NCI-H146 treated with DMSO at 0.1 percent for 48 hours (cell line): ENCODE measurements around the gene RTKN2.
"Not testable (repeated sequence)": the region's sequence is repeated elsewhere in the genome, so short reads cannot be mapped to it uniquely, and the experiment has no call there.

Experiments
- DNase-seq: peaks from one replicate; lab custom pipeline; 2025; ENCODE audit not compliant: unreplicated experiment; lab: John Stamatoyannopoulos, UW

RTKN2 gene

DNA sequence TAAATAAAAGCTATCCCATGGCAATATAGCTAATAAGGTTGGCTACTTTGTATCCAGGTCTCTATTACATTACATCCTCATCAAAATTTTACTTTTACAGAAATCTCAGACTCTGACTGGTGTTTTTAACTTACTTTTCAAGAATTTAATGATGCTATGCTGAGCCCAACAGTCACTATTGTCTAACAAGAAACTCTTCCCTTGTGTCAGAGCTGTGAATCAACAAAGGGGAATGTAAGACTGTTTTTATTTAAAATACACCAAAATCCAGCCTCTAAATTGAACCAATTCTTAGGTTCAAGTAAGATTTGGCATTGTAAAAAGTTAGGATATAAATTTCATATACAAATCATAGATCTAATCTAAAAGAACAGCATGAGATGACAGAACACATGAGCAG, 7.0 kb downstream of the RTKN2 start:
- DNase-seq: no peak

DNA sequence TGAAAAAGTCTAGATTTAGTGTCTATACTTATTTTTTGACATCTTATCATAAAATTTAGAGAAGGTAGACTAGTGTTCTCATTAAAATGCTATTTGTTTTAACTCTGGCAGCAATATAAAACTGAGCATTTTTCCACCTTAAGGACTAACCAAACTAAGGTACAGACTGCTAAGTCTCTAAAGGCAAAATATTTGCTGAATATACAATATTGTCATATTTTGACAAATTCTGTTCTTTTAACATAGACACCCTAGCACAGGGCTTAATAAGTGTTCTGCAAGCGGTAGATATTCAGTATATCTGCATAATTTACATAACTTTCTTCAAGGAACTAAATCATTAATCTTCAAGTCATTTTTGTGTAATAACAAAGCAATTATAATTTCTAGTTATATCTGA, 8.6 kb downstream of the RTKN2 start:
- DNase-seq: no peak

DNA sequence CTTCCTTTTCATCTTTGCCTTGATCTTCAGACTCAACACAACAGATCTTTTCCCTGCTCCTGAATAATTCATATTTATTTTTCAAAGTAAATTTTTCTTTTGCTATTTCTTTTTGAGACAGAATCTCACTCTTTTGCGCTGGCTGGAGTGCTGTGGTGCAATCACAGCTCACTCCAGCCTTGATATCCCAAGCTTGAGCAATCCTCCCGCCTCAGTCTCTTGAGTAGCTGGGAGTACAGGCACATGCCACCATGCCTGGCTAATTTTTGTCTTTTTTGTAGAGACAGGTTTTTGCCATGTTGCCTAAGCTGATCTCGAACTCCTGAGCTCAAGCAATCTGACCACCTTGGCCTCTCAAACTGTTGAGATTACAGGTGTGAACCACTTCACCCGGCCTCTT, 9.2 kb downstream of the RTKN2 start:
- no peak for DNase-seq

DNA sequence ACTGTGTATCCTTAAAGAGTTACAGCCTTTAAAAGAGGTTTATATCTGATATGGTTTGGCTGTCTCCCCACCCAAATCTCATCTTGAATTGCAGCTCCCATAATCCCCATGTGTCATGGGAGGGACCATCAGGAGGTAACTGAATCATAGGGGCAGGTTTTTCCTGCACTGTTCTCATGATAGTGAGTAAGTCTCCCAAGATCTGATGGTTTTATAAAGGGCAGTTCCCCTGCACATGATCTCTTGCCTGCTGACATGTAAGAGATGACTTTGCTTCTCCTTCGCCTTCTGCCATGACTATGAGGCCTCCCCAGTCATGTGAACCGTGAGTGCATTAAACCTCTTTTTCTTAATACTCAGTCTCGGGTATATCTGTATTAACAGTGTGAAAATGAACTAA, 9.7 kb downstream of the RTKN2 start:
- no peak for DNase-seq

DNA sequence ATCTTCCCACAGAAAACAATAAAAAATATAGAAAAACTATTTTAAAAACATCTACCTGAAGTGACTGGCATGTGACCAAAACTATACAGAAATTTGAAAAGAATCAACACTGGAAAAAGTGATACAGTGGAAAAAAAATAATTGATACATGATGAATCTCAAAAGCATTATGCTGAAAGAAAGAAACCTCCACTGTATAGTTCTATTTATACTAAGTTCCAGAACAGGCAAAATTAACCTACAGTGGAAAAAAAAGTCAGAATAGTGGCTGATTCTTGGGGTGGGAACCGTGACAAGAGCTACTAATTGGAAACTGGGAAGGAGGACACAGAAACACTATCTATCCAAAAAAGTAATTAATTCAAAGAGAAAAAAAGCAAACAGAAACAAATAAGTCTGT, 14.9 kb downstream of the RTKN2 start:
- no peak for DNase-seq

DNA sequence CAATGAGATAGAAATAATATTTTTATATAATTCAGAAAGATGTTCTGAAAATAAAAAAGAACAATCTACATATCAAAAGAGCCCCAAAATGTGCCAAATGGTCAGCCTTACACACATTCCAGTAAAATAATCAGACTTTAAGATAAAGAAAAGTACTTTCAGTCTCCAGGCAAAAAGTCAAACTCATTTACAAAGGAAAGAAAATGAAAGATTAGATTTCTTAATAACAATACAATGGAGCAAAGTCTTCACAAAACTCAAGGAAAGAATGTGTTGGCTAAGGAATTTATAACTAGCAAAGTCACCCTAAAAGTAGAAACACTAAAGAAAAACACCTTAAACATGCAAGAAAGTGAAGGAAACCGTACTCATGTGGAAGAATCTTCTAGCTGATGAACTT, 16.6 kb downstream of the RTKN2 start:
- DNase-seq: no peak

DNA sequence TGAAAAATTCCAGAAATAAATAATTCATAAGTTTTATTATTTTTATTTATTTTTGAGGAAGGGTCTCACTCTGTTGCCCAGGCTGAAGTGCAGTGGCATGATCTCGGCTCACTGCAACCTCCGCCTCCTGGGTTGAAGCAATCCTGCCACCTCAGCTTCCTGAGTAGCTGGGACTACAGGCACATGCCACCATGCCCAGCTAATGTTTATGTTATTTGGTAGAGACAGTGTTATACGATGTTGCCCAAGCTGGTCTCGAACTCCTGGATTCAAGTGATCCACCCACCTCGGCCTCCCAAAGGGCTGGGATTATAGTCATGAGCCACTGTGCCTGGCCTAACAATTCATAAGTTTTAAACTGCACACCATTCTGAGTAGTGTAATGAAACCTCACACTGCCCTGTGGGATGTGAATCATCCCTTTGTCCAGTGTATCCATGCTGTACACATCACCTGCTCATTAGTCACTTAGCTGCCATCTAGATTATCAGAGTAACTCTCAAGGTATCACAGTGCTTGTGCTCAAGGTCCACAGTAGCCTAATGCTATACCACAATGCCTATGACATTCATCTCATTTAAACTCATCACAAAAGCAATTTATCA, 17.9 kb downstream of the RTKN2 start:
- DNase-seq: peak; percentile 68

DNA sequence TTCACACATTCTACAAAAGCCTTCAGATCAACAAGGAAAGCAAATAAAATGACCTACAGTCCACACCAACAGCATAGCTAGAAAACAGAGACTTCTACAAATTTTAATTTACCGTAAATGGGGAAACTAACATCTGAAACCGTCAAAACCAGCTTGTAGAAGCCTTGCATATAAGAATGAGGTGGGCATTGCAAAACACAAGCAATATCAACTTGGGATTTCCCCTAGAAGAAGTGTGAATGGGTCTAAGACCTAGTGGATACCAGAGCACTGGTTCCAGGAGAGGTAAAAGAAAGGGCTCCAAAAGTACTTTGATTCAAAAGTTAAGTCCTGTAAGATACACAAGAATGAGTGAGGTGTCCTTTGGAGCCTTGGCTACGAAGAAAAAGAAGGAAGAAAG, 18.7 kb downstream of the RTKN2 start:
- no peak for DNase-seq

DNA sequence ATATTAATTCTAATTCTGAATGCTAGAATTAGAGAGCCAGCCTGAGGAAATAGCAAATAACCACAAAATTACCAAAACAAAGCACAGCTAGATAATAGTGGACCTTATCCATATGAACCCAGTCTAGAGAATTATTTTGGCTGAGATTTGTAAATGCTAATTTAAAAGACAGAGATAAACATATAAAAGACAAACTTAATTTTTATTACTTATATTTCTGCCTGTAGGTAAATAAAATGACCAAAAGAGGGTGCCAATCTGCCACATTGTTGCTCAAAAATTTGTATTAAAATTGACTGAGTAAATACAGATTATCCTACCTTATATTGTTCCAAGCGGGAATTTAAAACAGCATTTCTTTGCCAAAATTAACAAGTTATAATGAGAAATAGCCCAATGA, 20.2 kb downstream of the RTKN2 start:
- no peak for DNase-seq

DNA sequence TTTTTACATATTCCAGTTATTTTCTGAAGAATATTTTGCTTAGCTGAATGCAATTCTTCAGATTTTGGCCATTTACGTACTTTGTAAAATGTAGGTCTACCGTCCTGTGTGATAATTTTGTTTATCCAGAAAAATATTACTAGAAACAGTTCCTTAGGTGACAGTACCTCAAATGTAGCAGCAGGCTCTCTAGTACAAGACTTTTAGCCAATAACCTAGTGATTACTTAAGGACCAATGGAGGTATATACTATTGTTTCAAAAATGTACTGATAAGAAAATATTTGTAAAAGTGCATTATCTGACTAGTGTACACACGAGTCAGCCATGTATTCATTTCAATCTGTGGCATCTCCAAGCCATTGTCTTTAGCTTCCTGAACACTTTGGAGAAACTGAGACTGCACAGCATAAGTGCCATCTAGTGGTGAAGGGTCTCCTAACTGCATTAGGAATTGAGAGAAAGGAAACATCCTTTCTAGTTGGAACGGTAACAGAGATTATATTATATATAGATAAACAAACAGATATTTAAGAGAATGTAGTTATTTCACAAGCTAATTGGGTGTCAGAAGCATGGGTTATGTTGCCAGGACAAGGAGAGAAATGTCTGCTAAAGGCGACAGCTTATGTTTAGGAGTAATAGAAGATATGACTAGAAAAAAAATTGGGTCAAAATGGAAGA, 23.7 kb downstream of the RTKN2 start:
- DNase-seq: peak; percentile 27

DNA sequence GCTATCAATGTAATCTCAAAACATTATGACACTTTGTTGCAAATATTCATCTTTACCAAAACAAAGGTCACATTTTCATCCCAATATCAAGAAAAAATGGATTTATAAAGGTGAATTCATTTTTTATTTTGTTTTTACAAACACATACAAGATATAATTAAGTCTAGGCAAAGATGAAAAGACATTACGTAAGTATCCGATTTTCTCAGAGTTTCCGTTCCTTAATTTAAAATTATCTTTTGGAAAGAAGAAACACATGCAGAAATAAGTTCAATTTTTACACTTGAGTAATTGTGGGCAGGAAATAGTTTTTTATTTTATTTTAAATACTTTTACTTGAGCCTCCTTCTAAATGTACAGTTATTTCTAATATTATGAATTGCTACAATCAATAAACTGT, 24.6 kb downstream of the RTKN2 start:
- no peak for DNase-seq

DNA sequence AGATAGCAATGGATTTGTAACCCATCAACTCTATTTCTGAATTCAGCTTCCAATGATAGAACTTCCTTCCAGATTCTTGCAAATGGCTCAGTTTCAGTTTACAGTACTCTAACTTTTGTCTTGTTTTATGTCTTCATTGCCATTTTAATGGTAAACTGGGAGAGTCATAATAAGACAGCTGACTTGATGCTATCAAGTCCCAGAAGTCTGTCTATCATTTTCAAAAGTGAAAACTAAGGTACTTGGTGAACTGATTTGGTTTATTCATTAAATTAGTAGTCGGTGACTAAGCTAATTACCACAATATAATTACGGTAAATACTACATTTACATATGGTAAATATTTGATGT, 25.0 kb downstream of the RTKN2 start:
- DNase-seq: no peak

DNA sequence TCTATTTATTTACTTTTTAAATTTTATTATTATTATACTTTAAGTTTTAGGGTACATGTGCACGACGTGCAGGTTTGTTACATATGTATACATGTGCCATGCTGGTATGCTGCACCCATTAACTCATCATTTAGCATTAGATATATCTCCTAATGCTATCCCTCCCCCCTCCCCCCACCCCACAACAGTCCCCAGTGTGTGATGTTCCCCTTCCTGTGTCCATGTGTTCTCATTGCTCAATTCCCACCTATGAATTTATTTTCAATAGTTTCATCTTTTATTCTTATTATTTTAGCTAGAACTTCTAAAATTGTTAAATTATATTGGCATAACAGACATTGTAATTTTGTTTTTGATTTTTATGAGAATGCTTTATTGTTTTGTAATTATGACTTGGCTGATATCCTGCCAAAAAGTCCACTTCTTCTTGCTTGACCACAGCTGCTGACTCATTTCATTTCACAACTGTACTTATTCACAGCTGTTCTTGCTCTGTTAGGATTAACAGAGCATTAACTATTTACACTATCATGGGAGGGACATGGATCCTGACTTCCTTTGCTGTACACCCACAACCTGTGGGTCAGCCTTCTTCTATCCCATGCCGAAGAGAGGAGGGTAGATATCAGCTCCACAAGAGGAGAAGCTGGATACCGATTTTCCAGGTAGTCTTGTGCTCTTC, 25.5 kb downstream of the RTKN2 start:
- DNase-seq: not testable (repeated sequence)

DNA sequence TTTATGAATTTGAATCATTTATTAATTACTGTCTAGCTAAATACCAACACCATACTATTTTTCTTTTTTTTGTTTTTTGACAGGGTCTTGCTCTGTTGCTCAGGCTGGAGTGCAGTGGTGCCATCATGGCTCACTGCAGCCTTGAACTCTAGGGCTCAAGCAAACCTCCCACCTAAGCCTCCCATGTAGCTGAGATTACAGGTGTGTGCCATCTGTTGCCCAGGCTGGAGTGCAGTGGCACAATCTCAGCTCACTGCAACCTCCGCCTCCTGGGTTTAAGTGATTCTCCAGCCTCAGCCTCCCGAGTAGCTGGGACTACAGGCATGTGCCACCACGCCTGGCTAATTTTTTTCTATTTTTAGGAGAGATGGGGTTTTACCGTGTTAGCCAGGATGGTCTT, 27.1 kb downstream of the RTKN2 start:
- DNase-seq: not testable (repeated sequence)

DNA sequence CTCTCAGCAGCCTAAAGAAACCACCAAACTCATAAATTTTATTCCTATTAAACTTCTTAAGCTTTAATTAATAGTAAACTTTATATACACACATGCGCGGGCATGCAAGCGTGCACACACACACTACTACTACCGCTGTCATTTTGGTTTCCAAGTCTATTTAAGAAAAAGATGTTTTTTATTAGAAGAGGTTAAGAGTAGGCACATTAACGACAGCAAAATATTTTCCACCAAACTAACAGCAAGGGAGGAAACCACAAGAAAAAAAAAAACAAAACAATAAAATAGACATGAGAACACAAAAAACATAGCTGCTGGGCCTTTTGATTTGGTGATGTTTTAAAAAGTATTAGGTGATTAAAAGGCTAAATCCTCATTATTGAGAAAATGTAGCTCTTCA, 28.6 kb downstream of the RTKN2 start:
- DNase-seq: no peak

DNA sequence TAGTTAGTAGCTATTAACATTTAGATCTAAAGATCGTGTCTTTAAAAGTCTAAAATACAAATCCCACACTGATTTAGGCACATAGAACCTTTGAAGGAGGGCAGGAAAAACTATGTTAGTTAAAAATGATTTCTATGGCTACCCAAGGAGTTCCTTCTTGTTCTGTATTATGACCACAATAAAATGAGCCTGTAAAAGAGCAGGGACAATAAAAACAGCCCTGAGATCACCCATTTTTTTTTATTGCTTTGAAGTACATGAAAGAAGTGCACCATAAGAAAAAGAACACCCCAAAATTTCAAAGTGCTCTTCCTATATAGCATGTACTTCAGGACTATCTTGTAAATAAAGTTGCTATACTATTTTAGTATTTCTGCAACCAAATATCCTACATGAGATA, 29.8 kb downstream of the RTKN2 start:
- DNase-seq: no peak

DNA sequence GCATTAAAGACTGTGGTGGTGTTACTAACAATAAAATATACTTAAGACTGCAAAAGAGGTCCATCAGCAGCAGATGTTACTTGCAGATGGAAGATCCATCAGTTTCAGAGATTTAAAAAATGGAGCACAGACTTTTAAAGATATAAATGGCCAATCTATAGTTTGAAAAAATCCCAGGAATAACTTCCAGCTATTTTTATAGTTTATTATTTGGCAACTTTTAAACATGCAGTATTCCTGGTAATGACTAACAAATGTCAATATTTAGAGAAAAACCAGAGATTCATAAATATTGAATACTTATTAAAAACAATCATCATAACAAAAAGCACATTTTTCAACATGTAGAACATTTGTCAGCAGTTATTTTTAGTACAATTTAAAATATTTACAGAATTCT, 30.7 kb downstream of the RTKN2 start:
- no peak for DNase-seq

DNA sequence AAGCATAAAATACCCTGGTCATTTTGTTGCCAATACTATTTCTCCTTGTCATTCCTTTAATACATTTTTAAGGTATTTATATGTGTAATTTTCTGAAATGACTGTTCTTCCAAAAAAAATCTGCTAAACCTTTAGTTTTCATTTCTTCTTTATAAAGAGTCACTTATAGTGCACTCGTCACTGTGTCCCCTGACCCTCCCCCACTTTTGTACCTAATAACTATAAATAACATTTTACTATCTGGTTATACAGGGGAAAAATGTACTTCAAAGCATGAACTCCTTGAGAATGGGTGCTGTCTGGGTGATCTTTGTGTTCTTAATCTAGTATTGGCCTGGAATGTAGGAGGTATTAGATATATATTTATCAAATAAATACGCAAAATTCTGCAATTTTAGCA, 31.1 kb downstream of the RTKN2 start:
- DNase-seq: no peak

DNA sequence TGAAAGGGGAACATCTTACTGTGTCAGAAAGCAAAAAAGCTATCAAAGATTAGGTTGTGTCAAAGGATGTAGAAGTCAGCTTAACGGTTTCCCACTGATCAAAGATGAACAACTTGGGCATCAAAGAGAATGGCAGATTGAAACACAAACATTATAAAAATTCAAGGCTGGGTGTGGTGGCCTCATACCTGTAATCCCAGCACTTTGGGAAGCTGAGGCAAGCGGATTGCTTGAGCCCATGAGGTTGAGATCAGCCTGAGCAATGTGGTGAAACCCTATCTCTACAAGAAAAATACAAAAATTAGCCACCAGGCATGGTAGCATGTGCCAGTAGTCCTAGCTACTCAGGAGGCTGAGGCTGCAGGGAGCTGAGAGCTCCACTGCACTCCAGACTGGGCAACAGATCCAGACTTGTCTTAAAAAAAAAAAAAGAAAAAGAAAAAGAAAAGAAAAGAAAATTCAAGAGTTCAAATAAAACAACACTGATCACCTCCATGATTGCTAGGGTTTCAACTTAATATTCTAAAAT, 34.5 kb downstream of the RTKN2 start:
- no peak for DNase-seq

DNA sequence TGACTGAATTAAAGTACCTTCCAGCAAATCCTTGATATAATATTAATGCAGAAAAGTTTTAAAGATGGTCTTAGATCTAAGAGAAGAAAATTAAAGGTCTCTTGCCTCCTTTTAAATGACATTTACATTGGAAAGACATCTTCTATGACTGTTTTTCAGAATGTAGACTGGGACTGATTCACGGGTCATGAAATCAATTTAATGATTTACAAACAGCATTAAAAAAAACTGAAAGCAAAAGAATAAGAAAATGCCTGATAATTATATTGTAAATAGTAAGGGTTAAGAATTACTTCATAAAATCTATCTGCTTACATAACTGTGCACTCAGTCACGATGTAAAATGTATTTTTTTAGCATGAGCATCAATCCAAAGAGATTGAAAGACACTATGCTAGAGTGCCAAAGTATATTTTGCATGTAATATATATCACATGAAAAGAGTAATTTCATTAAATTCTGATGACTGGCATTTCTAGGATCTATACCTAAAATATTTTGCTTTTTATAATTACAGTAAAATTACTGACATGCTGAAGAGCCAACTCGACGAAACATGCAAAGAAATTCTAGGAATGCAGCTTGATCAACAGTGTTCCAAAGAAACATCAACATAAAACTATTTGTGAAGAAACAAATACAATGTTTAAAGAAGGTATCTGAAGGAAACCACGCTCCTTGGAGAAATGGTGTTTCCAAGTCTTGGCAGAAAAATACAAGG, 35.1 kb downstream of the RTKN2 start:
- DNase-seq: no peak

DNA sequence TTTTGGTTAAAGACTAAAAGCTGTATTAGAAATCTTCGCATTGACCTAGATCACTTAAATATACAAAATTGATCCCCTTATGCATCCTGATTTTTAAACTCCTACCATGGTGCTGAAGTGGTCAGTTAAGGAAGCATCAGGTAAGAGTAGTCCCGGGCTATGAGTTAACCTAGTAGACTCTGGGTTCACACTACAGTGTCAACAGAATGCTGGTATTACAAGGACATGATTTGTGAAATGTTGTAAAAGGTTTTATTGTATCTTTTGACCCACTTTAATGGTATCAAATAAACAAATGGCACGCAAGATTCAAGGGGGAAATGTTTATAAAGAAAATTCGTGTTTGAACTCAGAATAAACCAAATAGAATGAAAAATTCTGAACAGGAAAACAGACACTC, 36.8 kb downstream of the RTKN2 start:
- DNase-seq: no peak

DNA sequence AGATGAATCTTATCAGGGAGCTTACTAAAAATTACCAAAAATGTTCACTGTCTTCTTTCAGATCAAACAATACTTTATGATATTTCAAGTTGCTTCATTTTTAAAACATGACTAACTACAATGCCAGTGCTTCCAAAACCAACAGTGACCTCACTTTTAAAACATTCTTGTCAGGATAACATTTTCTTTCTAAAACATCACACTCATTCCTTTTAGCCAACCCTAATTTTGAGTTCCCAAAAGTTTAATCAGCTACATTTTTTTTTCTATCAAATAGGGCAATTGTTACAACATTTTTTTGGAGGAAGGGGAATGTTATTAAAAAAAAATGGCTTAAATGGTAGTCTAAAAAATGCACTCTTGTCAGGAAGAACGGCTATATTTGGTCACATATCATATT, 37.3 kb downstream of the RTKN2 start:
- no peak for DNase-seq
